K562 (cell line): ENCODE results near the gene LSM11. TPM values are rescaled to one million over a fixed set of nuclear protein-coding genes. Genes with fewer than 3 reads are reported as not detected.

Experiments used
- BRD9 ChIP-seq: fragments of 450-650 bp; IDR thresholded peaks from 2 replicates; pipeline ENCODE4 v1.6.1; 2018; ENCODE audit warnings: low read depth; ENCODE audit not compliant: partially characterized antibody
- CBFB ChIP-seq: sonication (generic); formaldehyde crosslinking; IDR thresholded peaks from 2 replicates; pipeline ENCODE4 v1.4.0; 2020; ENCODE audit warnings: mild to moderate bottlenecking, missing genetic modification reagents
- FOXA1 ChIP-seq: fragments of 450-650 bp; IDR thresholded peaks from 2 replicates; pipeline ENCODE4 v1.6.1; 2016; ENCODE audit warnings: mild to moderate bottlenecking, borderline replicate concordance
- HEY1 ChIP-seq: fragments of 250-450 bp; sonication (Bioruptor Pico); IDR thresholded peaks from 2 replicates; pipeline ENCODE4 v1.5.0; 2020; ENCODE audit warnings: mild to moderate bottlenecking, moderate library complexity, borderline replicate concordance
- RB1 ChIP-seq: fragments of 450-650 bp; IDR thresholded peaks from 2 replicates; pipeline ENCODE4 v1.6.1; 2017; ENCODE audit warnings: low read depth, mild to moderate bottlenecking
- RREB1 ChIP-seq: fragments of 250-450 bp; sonication (Bioruptor Pico); IDR thresholded peaks from 2 replicates; pipeline ENCODE4 v1.4.0; 2020
- SLC30A9 ChIP-seq: fragments of 250-450 bp; sonication (Bioruptor Pico); IDR thresholded peaks from 2 replicates; pipeline ENCODE4 v1.8.0; 2022; ENCODE audit warnings: mild to moderate bottlenecking, moderate library complexity
- SNAPC5 ChIP-seq: fragments of 250-450 bp; sonication (Bioruptor Pico); IDR thresholded peaks from 2 replicates; pipeline ENCODE4 v1.8.0; 2021; ENCODE audit warnings: moderate library complexity, mild to moderate bottlenecking, inconsistent platforms
- ZBTB12 ChIP-seq: fragments of 250-450 bp; sonication (Bioruptor Pico); IDR thresholded peaks from 2 replicates; pipeline ENCODE4 v1.4.0; 2020
- ZNF561 ChIP-seq: fragments of 450-650 bp; formaldehyde crosslinking; conservative IDR thresholded peaks from 2 replicates; pipeline ENCODE4 v1.4.0; 2020; ENCODE audit warnings: mild to moderate bottlenecking, moderate library complexity
- ZNF699 ChIP-seq: fragments of 250-450 bp; sonication (Bioruptor Pico); IDR thresholded peaks from 2 replicates; pipeline ENCODE4 v1.8.0; 2021; ENCODE audit warnings: mild to moderate bottlenecking, moderate library complexity; ENCODE audit not compliant: insufficient replicate concordance
- polyA plus RNA-seq, 8 experiments: library from polyadenylated mRNA; depleted of rRNA in 4 of 8; stranded (reverse) in 5 of 8; unstranded in 3 of 8; fragments of >200 nt; fragmentation: Nextera tagmentation in 2 of 8; fragmentation: Illumina TruSeq in 1 of 8; extraction: Ambion mirVana in 2 of 8; extraction: Trizol in 1 of 8; gene quantifications; 2 replicates each; pipeline versions ENCODE4 v1.2.1 to v1.2.3, GENCODE V29; 2011 to 2014; ENCODE audit warnings: inconsistent platforms in 1 of 8, missing spikeins in 1 of 8
- total RNA-seq, 7 experiments: library from RNA; depleted of rRNA in 6 of 7; stranded (reverse); fragments of >200 nt in 6 of 7; fragmentation: Illumina TruSeq in 2 of 7; extraction: Trizol in 2 of 7; gene quantifications; 2 replicates each; pipeline versions ENCODE4 v1.2.1 to v1.2.3, GENCODE V29; 2011 to 2021; ENCODE audit warnings: low replicate concordance in 1 of 7
- TF ChIP-seq, protein P1 (sequence below): fragments of 450-650 bp; formaldehyde crosslinking; IDR thresholded peaks from 2 replicates; pipeline ENCODE4 v1.4.0; 2020; ENCODE audit warnings: mild to moderate bottlenecking, moderate library complexity
- TF ChIP-seq, protein P2 (sequence below): fragments of 450-650 bp; IDR thresholded peaks from 2 replicates; pipeline ENCODE4 v1.7.0; 2016; ENCODE audit warnings: borderline replicate concordance
- TF ChIP-seq, protein P3 (sequence below): fragments of 450-650 bp; formaldehyde crosslinking; IDR thresholded peaks from 2 replicates; pipeline ENCODE4 v1.4.0; 2020; ENCODE audit warnings: mild to moderate bottlenecking, mixed read lengths

LSM11 gene
- total and polyA plus RNA-seq, 9 of the 15 experiments (the other 6 are each of a cell fraction or from before 2014, with no cell fraction given), result 1.8 to 9.4 (median 4.7) TPM

DNA sequence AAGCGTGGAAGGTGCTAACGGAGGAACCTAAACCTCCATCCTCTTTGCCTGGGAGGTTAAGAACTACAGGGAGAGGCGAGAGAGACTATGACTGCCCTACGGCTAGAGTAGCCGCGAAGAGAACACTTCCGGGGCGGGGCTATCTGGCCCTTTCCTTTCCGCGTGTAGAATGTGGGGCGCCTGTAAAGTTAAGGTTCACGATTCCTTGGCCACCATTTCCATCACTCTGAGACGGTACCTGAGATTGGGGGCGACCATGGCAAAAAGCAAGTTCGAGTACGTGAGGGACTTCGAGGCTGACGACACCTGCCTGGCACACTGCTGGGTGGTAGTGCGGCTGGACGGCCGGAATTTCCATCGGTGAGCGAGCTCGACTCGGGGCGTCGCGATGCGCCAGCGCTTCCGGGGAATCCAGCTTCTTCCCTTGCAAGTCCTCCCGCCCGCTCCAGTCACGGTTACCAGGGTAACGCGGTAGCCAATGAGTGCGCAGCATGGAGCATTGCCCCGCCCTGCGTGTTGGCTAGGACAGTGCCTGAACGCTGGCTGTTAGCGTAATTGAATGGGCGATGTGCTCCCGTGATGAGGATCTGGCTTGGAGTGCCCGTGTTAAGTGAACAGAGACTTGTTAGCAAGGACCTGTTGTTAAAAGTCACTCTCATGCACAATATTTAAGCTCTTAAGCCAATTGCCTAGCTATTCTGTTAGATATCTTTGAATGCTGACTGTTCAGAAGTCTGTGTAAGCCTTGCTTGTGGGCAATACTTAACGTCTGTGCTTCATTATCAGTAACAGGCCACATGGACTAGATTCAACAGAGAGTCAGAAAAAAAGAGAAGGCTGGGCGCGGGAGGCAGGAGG, 12.0 kb upstream of the LSM11 start, which contains the start of gene THG1L (continued):
- TF ChIP-seq, protein P1, sequence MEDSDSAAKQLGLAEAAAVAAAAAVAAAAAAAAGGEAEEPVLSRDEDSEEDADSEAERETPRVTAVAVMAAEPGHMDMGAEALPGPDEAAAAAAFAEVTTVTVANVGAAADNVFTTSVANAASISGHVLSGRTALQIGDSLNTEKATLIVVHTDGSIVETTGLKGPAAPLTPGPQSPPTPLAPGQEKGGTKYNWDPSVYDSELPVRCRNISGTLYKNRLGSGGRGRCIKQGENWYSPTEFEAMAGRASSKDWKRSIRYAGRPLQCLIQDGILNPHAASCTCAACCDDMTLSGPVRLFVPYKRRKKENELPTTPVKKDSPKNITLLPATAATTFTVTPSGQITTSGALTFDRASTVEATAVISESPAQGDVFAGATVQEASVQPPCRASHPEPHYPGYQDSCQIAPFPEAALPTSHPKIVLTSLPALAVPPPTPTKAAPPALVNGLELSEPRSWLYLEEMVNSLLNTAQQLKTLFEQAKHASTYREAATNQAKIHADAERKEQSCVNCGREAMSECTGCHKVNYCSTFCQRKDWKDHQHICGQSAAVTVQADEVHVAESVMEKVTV (CRISPR knock-in tag), result no peak
- TF ChIP-seq ZNF699 (CRISPR knock-in tag), result no peak
- TF ChIP-seq, protein P2, sequence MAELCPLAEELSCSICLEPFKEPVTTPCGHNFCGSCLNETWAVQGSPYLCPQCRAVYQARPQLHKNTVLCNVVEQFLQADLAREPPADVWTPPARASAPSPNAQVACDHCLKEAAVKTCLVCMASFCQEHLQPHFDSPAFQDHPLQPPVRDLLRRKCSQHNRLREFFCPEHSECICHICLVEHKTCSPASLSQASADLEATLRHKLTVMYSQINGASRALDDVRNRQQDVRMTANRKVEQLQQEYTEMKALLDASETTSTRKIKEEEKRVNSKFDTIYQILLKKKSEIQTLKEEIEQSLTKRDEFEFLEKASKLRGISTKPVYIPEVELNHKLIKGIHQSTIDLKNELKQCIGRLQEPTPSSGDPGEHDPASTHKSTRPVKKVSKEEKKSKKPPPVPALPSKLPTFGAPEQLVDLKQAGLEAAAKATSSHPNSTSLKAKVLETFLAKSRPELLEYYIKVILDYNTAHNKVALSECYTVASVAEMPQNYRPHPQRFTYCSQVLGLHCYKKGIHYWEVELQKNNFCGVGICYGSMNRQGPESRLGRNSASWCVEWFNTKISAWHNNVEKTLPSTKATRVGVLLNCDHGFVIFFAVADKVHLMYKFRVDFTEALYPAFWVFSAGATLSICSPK, result no peak
- no peak for TF ChIP-seq ZNF561 (CRISPR knock-in tag)
- TF ChIP-seq HEY1 (CRISPR knock-in tag), result no peak
- no peak for TF ChIP-seq SLC30A9 (CRISPR knock-in tag)
- TF ChIP-seq, protein P3, sequence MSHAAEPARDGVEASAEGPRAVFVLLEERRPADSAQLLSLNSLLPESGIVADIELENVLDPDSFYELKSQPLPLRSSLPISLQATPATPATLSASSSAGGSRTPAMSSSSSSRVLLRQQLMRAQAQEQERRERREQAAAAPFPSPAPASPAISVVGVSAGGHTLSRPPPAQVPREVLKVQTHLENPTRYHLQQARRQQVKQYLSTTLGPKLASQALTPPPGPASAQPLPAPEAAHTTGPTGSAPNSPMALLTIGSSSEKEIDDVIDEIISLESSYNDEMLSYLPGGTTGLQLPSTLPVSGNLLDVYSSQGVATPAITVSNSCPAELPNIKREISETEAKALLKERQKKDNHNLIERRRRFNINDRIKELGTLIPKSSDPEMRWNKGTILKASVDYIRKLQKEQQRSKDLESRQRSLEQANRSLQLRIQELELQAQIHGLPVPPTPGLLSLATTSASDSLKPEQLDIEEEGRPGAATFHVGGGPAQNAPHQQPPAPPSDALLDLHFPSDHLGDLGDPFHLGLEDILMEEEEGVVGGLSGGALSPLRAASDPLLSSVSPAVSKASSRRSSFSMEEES, result no peak
- peak; percentile 56; the same call in 1 of the 2 replicates for TF ChIP-seq RB1
- TF ChIP-seq SNAPC5, result no peak
- TF ChIP-seq BRD9, result peak; percentile 19
- TF ChIP-seq FOXA1, result no peak
- TF ChIP-seq RREB1 (CRISPR knock-in tag), result 0 out of 2 replicates have a peak, but pooled peaks have one; percentile 38
- 0 out of 2 replicates have a peak, but pooled peaks have one; percentile 14 for TF ChIP-seq CBFB
- no peak for TF ChIP-seq ZBTB12 (CRISPR knock-in tag)
